ENCODE data around the gene OGN. TPM values are rescaled to one million over a fixed set of nuclear protein-coding genes. Genes with fewer than 3 reads are reported as not detected.

Gene OGN
- total and polyA plus RNA-seq, 11 donors, result 2.1 to 65.4 (median 9.6) TPM

GRCh38 chr9:92381775-92382174 is 22.6 kb downstream of the OGN start:
- DNase-seq (no peak), ATAC-seq (no peak)
- 93 to 98% (median 95%) methylated on average over 2 of the region's 2 CpGs for WGBS, 4 donors
- H3K36me3 ChIP-seq, result peaks cover 0 to 2% (median 0%) of the 10 kb centered on the region in 9 donors
- no peak overlapping the region for H3K4me3 ChIP-seq
- no peaks in the 10 kb centered on the region for H3K9me3 ChIP-seq
- TF ChIP-seq POLR2A (IDR thresholded peaks at IDR 0.05), result no peak
- TF ChIP-seq CTCF (IDR thresholded peaks at IDR 0.05), result no peak
- peaks cover 0 to 9% (median 0%) of the 10 kb centered on the region in 12 donors for H3K4me1 ChIP-seq
- intact Hi-C loops (cut with DNase I), result no loop called here
- no peak overlapping the region for H3K27ac ChIP-seq
- no peaks in the 10 kb centered on the region for H3K27me3 ChIP-seq

- intact Hi-C loops (cut with DNase I), result no loop called here
- Histone ChIP-seq H3K36me3 (no peaks in the 10 kb centered on the region), H3K27me3 (no peaks in the 10 kb centered on the region), H3K4me1 (peaks cover 0 to 9% (median 0%) of the 10 kb centered on the region in 12 donors), H3K9me3 (peaks cover 0 to 7% (median 0%) of the 10 kb centered on the region in 12 donors), H3K4me3 (no peak overlapping the region), H3K27ac (no peak overlapping the region)
- ATAC-seq (no peak), DNase-seq (no peak)
- whole genome bisulfite sequencing, 4 donors, result 93 to 100% (median 95%) methylated on average over 2 of the region's 2 CpGs
- no peak for TF ChIP-seq CTCF (IDR thresholded peaks at IDR 0.05)
- TF ChIP-seq POLR2A (IDR thresholded peaks at IDR 0.05), result no peak
Observed at GRCh38 chr9:92380603-92381002, 23.8 kb downstream of the OGN start.

- H3K4me1 ChIP-seq, result peaks cover 0 to 9% (median 0%) of the 10 kb centered on the region in 12 donors
- no peak overlapping the region for H3K4me3 ChIP-seq
- no peak overlapping the region for H3K27ac ChIP-seq
- no peak for ATAC-seq
- TF ChIP-seq CTCF (IDR thresholded peaks at IDR 0.05) (no peak), POLR2A (IDR thresholded peaks at IDR 0.05) (no peak)
- H3K9me3 ChIP-seq, result peaks cover 0 to 20% (median 5%) of the 10 kb centered on the region in 12 donors
- no peaks in the 10 kb centered on the region for H3K27me3 ChIP-seq
- no peaks in the 10 kb centered on the region for H3K36me3 ChIP-seq
- WGBS, 4 donors, result 81 to 86% (median 83%) methylated on average over 7 of the region's 7 CpGs
- DNase-seq, result no peak
- intact Hi-C loops (cut with DNase I), result no loop called here
Observed at GRCh38 chr9:92378865-92379560, 25.4 kb downstream of the OGN start.

GRCh38 chr9:92377876-92378275 is 26.5 kb downstream of the OGN start:
- 43 to 63% (median 55%) methylated on average over 2 of the region's 2 CpGs for WGBS, 4 donors
- intact Hi-C loops (cut with DNase I), result no loop called here
- no peak for ATAC-seq
- no peak for DNase-seq
- Histone ChIP-seq H3K9me3 (peaks cover 0 to 32% (median 12%) of the 10 kb centered on the region in 12 donors), H3K4me3 (no peak overlapping the region), H3K36me3 (no peaks in the 10 kb centered on the region), H3K4me1 (peaks cover 0 to 9% (median 0%) of the 10 kb centered on the region in 12 donors), H3K27me3 (no peaks in the 10 kb centered on the region), H3K27ac (peak overlapping the region in 1 of 12 donors; percentile 1)
- TF ChIP-seq CTCF (IDR thresholded peaks at IDR 0.05) (no peak), POLR2A (IDR thresholded peaks at IDR 0.05) (no peak)
